Fibroblast of upper back skin (primary cell): ENCODE data around the gene IP6K3.

Experiments
- DNase-seq: peaks from one replicate; pipeline ENCODE4 v3.0.0-alpha.2; 2013

IP6K3 gene, protein sequence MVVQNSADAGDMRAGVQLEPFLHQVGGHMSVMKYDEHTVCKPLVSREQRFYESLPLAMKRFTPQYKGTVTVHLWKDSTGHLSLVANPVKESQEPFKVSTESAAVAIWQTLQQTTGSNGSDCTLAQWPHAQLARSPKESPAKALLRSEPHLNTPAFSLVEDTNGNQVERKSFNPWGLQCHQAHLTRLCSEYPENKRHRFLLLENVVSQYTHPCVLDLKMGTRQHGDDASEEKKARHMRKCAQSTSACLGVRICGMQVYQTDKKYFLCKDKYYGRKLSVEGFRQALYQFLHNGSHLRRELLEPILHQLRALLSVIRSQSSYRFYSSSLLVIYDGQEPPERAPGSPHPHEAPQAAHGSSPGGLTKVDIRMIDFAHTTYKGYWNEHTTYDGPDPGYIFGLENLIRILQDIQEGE

DNA sequence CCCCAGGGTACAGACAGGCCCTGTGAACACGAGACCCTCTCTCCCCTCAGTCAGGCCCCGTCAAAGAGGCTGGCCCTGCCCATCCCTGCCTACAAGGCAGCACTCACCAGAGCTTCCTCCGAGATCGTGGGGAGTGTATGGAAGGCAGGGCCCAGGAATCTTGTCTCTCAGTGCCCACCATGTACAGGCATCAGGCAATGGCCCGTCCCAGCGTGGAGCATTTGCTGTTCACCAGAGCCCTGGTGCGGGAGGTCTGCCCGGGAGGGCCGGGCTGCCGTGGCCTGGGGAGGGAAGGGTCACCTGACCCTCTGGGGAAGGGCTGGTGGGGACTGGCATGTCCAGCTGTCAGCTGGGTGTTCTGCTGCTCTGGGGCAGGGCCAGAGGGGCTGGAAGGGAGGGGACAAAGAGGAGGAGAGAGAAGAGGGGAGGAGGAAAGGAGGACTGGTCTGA, at the start of gene IP6K3:
TSS of gene IP6K3 (minus strand) at position 255 of the 450 bp plus-strand sequence. CDS start 11,429 bp downstream, outside the sequence.
- DNase-seq: no peak

DNA sequence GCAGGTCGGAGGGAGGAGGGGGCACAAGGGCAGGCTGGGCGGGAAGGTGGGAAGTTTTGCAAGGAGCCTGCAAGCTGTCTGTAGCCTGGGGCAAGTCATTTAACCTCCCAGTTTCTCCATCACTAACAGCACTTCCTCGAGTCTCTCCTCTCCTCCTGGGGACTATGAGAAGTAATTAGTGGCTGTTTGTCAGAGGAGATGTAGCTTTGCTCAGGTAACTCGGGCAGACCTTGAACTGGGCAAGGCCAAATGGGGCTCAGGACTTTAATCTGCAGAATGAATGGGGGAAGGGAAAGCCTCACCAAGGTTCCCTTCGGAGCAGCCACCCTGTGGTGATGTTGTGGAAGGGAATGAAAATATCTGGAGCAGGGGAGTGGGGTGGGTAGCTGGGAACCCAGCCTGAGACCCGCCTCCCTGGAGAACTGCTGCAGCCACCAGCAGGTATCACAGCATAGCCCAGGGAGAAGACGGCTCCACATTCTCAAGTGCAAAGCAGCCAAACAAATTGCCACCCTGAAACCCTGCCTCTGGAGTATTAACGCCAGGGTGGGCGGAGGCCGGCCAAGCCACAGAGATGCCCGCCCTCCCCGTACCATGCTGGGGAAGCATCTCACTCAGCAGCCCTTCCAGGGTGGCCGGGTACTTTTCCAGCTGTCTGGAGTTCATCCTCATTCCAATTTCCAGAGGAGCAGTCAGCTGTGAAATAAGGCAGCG, 48.4 kb upstream of the IP6K3 start:
- no peak for DNase-seq

DNA sequence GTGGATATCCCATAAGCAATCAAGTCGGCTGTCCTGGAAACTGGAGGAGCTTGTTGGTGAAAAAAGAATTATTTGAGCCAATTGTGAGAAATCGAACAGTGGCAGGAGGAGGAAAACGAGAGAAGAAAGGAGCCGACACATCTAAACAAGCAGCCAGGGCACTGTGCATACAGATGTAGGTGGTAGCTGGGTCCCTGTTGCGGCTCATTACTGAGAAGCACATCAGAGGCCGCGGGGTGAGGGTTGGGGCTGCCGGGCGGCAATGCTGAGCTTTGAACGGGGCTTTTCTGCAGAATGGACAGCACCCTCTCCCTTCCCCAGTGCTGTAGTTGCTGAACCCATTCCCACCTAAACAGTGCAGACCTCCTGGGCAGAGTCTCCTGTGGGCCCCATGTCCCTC, 46.3 kb upstream of the IP6K3 start:
- no peak for DNase-seq

DNA sequence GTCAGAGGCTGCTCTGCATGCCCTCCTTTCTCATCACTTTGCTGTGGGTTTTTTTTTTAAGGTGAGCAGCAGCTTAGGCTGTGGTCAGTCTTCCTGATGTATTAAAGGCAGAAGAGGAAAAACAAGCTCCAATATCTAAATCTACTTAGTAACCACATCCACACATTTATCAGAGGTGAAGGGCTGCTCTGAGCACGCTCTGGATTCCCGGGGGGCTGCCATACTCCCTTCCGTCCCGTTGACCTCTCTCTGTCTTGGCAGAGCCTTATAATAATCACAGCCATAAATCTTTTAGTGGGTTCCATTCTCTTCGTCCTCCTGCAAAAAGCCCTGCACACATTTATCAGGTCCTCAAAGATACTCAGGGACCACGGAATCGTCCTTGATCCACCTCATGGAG, 44.9 kb upstream of the IP6K3 start:
- no peak for DNase-seq

DNA sequence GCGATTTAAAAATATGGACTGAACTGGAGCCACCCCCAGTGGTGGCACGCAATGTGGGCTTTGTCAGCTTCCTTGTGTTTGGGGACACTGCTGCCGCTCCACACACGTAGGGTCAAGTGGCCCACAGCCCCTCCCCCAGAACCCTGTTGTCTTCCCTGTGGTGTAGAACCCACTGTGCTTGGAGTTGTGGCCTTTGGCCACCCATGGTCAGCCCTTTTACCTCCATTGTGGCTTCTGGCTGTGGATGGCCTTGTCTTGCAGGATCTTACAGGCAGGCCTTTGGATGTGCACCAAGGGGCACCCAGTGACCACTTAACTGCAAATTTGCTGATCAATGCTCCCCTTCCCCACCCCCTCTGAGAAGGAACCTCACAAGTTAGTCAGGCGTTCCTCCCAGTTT, 44.2 kb upstream of the IP6K3 start:
- DNase-seq: no peak

DNA sequence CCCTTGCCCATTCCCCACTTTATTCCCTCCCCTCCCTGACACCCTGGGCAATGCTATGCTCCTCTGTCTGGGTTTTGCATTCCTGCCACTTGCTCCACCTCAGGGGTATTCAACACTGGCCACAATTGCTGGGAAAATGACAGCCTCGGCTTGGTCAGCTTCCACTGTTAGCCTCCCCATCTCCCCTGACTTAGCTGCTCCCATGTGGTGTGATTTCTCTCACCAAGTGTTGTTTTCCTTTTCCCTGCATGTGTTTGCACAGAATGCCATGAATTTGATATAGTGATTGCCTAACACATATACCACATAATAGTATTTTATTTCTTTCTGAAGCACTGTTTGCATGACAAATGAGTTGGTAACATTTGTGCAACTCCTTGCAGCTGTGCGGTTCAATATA, 43.7 kb upstream of the IP6K3 start:
- DNase-seq: no peak

DNA sequence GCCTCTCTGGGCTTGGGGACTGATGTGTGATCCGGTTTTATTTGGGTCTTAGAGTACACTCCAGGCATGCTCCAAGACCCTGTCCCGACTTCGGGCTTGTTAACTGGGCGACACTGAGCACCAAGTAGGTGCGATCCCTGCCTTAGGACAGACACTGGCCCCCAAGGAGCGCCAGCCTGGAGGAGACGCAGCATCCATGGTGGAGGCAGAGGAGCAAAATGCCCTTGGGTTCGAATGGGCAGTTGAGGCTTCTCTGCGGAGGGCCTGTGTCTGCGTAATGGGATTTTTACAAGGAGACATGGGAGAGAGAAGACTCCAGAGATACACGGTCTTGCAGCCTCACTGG, 42.8 kb upstream of the IP6K3 start:
- DNase-seq: no peak

DNA sequence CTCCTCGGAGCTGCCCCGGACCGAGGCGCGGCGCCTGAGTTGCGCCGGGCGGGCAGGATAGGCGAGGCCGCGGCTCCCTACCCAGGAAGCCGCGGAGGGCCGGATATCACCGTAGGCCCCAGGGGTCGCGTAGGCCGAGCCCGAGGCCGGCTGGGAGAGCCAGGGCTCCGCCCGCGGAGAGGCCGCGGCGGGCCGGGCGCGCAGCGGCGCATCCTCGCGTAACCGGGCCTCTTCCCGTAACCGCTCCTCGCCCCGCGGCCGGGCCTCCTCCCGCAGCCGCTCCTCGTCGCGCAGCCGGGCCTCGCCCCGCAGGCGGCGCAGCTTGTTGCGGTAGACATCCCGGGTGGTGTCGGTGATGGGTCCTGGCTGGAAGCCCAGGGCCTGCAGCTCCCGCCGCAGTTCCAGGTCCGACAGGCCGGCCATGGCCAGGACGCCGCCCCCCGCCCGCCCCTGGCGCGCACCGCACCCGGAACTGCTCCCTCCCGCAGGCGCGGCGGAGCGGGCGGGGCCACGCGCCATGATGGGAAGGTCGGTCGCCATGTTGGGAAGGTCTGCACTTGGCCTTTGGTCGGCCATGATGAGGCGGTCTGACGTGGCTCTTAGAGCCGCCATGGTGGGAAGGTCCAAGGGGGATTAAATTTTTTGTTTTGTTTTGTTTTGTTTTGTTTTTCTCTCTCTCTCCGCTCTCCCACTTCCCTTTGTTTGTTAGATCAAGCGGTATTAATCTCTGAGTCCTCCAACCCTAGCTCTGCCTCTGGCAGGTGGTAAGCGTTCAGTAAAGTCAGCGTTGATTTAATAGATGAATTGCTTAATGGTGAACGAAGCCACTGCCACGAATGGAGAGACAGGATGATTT, 42.2 kb upstream of the IP6K3 start, which contains the start of gene LEMD2:
TSS of gene LEMD2 (minus strand) at position 437 of the 856 bp plus-strand sequence. CDS start at position 423, 14 bp downstream.
- peak; percentile 94 for DNase-seq

DNA sequence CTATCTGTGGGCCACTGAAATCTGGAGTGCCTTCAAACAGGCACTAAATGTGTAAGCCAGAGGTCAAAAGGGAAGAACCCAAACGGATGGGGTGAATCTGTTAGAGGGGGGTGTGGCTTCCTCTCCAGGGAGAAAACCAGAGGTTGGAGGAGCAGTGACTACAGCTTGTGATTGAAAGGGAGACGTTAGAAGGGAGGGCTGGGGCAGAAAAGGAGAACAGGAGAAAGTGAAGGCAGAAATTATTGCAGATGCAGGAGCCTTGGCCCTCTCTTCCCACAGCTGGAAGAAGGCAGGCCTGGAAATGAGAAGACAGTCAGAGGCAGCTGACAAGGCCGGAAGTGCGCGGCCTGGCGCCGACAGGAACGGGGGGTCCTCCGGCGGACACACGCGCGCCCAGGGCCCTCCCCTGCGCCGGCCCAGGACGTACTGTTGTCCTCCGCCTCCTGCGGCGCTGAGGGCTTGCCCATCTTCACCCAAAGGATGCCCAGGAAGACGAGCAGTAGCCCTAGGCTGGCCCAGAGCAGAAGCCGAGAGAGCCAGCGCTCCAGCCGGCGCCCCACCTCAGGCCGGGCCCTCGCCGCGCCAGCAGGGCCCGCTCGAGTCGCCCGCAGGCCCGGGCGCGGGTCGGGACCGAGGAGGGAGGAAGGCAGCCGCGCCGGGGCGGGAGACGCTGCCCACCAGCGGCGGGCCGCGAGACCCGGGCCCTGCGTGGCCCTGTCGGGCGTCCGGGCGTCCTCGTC, 41.4 kb upstream of the IP6K3 start:
- peak; percentile 69 for DNase-seq

DNA sequence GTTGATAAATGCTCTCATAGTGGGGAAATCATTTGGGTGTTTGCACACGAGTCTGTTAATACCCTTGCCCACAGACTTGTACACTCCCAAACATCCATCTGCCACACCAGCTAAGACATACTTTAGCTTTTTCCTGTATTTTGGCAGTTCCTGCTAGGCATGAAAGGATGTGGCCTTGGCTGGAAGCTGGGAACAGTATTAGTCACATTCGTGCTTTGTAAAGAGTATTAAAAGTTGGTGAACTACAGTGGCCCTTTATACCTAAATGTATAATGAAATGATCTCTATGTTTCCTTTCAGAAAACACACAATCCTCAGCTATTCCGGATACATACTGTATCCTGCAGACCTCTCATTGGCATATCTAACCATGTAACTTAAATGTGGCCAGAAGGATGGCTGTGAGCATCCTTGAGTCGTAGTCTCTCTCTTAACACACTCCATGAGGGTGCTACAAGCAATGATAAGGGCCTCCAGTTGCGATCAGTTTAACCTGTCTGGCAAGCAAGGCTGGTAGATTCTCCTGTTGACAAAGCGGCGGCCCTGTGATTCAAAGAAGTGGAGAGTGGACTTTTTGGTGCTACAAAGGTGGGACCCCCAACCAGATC, 40.7 kb upstream of the IP6K3 start:
- peak; percentile 33 for DNase-seq

DNA sequence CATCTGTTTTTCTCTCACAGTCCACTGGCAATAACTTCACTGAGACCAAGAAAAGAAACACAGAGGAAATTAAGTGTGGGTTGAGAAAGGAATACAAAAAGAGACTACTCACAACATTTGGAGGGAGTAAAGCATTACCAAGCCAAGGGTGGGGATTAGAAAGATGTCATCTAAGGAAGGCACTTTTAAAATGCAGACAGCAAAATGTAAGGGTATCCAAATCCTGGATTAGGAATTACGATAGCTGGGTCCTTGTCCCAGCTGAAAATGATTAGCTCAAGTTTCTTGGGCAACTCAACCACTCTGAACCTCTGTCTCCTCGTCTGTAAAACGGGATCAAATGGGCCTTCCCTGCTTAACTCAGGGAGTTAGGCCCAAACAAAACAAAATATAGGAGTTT, 40.0 kb upstream of the IP6K3 start:
- no peak for DNase-seq

DNA sequence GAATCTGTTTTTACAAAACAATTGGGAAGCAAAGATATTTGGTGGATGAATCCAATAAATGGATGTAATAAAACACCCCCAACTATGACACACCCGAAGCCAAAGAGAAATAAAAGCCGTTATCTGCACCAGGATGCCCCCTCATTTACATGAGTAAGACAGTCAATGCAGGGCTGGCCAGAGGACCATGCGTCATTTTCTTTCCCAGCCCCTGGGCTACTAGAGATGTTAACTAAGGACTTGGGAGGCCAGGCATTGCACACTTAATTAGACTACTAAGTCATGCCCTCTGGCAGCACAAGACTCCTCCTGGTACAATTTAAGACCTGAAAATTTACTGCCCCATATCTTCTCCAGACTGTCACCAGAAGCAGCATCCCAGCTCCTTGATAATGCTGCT, 39.1 kb upstream of the IP6K3 start:
- DNase-seq: no peak

DNA sequence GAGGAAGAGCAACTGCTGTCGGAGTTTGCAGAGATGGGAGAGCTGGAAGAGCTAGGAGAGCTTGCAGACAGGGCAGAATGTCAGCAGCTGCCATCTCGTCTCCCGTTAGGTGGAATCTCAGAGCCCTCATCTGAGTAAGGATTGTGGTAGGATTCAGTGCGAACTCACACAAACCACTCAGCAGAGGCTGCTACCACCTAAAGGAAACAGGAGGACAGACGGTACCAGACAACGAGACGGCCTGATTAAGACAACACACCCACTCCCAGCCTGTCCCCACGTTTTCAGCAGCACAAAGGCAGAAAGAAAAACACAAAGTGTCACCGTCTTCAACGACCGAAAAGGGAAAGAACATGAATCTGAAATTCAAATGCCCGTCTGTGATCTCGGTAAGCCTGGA, 38.1 kb upstream of the IP6K3 start:
- DNase-seq: no peak

DNA sequence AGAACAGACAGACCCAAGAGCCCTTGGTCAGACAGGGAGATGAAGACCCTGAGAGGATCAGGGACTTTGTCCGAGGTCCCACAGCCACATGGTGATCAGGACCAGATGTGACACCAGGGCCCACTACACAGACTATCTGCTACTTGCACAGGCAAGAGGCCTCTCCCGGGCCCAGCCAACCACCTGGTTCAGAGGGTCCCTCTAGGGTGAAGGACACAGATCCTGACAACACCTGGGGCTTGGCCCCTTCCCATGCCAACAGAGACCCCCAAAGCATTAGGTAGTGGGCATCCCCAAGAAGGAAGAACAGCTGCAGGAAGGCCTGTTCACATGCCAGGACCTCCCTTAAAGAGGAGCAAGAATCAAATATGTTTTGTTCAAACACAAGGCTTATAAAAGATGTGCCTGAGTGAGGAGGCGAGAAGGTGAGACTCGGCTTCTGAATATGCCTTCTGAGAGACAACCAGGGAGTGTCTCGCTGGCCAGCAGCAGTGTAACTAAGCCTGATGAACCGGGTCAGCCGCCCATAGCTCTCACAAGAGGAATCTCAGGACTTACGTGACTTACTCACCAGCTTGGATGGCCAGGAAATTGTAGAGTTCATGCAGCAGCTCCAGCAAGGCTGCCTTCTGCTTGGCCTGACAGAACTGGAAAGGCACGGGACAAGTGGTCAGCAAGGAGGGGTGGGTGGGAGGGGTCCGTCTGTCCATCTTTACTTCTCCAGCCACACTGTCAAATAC, 37.2 kb upstream of the IP6K3 start:
- no peak for DNase-seq

DNA sequence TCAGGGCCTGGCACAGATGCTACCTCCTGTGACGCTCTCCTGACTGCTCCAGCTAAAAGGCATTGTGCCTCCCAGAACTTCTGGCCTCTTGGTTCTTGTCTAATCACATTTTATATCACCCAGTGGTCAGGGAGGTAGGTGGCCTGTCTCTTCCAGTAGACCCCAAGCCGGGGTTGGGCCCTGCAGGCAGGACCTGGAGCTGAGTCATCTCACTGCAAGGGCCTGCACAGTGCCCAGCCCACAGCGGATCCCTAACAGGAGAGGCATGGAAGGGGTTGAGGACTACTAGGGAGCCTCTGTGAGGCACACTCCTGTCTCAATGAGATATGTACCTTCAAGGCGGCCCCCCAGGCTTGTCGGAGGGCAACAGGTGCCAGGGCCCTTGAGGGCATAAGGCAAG, 35.9 kb upstream of the IP6K3 start:
- DNase-seq: no peak

DNA sequence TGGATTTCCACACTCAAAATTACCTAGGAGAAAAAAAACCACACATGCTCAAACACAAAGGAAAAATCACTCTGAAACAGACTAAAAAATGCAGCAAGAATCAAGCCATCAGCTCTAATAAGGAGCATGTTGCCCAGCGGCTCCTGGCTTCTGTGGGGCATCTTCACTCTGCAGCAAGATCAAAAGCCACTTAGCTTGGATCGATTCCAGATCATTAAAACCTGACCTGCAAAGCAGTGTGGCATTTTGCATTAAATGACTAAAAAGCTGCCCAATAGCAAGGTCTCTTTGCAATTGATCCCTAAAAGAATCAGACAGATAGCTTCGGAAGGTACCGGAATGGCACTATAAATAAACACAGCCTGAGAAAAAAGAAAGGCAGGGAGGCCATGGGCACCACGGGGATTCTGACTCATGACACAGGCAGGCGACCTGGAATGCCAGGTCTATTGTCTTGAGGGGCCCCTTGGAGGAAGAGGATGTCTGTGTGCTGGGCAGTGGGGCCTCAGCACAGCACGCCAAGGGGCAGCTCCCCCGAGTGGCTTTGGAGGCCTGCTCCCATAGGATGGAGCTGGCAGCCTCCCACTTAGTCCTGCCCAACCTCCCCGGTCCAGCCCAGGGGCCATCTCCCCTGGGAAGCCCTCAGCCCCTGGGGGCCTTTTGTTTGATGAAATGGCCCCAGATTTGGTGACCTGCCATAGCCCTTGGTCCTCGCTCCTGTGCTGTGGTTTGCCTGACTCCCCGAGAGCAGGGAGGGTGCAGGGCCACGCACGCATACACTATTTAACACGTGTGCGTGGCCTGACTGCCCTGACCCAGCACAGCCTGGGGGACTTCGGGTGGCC, 34.6 kb upstream of the IP6K3 start:
- peak; percentile 61 for DNase-seq

DNA sequence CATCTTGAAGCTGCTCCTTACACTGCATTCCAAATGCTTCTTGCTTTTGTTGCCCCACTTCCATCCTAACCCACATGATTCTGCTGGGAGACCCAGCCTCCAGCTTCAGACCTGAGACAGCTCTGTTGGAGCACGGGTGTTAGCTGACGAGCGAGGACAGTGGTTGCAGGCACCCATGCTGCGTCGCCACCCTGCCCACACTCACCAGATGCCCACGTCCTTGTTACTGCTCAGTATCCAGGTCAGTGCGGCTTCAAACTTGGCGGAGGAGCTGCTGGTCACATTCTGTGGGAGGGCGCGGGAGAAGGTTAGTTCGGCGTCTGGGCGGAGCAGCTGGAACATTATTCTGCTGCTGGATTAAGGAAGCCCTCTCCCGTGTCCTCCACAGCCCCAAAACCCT, 33.2 kb upstream of the IP6K3 start:
- DNase-seq: no peak

DNA sequence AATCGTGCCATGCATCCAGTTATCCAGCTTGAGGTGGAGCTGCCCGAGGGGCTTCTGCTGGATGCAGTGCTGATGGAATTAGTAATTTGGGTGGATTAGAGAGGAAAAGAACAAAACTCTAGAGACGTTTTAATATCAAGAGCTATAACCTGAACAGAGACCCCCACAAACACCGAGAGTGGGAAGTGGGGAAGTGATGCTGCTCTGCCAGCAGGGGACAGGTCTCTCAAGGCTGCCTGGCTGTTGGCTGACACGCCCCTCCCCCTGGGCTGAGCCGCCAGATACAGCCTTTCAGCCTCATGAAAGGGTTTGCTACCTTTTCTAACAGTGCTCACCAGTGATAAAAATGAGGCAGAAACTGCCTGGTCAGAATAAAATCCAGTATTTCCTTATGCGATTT, 32.6 kb upstream of the IP6K3 start:
- DNase-seq: no peak

DNA sequence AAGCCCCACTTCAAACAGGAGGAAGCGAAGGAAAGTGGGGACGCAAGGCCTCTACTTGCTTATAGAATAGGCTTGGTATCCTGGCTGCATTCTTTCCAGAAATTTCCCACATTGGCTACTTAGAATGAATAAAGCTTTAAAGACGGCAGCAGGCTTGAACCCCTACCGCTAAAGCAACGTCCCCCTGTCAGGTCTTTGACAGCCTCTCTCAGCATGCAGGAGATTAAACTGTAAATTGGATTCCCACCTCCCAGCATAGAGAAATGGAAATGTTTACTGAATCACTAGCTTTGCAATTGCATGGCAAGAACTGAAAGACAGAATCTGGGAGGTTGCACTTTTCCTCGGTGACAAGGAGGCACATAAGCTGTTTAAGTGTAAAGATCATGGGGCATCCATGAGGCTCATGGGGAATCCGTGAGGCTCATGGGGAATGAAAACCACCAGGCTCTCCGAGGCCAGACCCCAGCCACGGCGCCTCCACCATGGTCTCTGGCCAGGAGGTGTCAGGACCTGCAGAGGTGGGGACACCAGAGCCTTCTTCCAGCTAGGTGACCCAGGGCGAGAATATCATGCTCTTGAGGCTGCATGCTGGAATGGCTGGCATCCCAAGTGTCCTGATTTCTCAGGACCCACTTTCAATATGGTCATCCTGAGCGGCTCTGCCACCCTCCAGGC, 31.9 kb upstream of the IP6K3 start:
- no peak for DNase-seq
